Astrocyte of the cerebellum (primary cell): ENCODE data around the gene KIF17.

ENCODE experiments used
- DNase-seq: peaks from one replicate; pipeline ENCODE4 v3.0.0-alpha.2; 2011; ENCODE audit warnings: low read depth
- H3K4me3 ChIP-seq: 2 replicates; pipeline ENCODE4 v1.5.1; 2011; ENCODE audit warnings: mild to moderate bottlenecking, low read depth, low read length, moderate library complexity
- CTCF ChIP-seq: IDR thresholded peaks from 2 replicates; pipeline ENCODE4 v1.5.1; 2012; ENCODE audit warnings: low read length, low read depth, moderate library complexity, mild to moderate bottlenecking; ENCODE audit errors: missing control alignments
- in situ Hi-C: cut with HindIII; loops from 2 replicates; pipeline ENCODE4 v1.10.0; 2017; ENCODE audit warnings: low sequenced_read_pairs

Gene KIF17

GRCh38 chr1:20705203-20705755 is 12.5 kb downstream of the KIF17 start:
- no peak for TF ChIP-seq CTCF
- DNase-seq = no peak
- H3K4me3 ChIP-seq = no peak overlapping the region
- in situ Hi-C loops = no loop called here

- no peak for DNase-seq
- in situ Hi-C loops = no loop called here
- no peak overlapping the region for H3K4me3 ChIP-seq
- no peak for TF ChIP-seq CTCF
Observed at GRCh38 chr1:20704390-20705202, 13.2 kb downstream of the KIF17 start.

DNA sequence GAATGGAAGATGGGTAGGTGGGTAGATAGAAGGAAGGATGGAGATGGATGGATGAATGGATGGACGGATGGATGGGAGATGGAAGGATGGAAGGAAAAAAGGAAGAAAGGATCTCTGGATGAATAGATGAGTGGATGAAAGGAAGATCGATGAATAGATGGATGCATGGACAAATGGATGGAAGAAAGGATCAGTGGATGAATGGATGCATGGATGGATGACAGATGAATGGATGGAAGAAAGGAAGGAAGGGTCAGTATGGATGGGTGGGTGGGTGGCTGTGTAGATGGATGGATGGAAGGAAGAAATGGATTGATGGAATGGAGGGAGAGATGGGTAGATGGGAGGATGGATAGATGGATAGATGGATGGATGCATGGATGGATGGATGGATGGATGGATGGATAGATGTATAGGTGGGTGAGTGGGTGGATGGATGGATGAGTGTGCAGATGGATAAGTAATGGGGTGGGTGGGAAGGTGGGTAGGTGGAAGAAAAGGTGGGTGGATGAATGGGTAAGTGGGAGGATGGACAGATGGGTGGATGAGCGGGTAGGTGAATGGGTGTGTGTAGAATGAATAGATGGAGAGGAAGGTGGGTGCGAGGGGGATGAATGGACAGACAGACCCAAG is 14.6 kb downstream of the KIF17 start:
- in situ Hi-C loops = no loop called here
- H3K4me3 ChIP-seq = no peak overlapping the region
- DNase-seq = no peak
- no peak for TF ChIP-seq CTCF

GRCh38 chr1:20702416-20702815 is 15.4 kb downstream of the KIF17 start:
- DNase-seq = no peak
- H3K4me3 ChIP-seq = no peak overlapping the region
- in situ Hi-C loops = no loop called here
- TF ChIP-seq CTCF = peak; percentile 59

DNA sequence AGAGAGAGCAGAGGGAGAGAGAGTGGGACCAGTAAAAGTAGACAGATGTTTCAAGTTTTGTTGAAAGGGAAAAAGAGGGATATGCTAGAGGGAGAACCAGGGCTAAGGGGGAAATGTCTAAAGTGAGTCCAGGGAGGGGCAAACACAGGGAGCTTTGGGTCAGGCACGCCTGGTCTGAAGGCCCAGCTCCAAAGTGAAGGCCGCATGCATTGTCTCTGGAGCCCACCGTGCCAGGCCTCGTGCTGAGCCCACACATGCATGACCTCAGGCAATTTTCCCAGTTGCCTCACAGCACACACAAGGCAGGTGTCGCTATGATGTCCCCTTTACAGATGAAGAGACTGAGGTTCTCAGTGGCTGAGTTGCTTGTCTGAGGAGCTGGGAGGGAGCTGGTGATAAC is 16.0 kb downstream of the KIF17 start:
- H3K4me3 ChIP-seq = no peak overlapping the region
- in situ Hi-C loops = no loop called here
- DNase-seq = no peak
- no peak for TF ChIP-seq CTCF

DNA sequence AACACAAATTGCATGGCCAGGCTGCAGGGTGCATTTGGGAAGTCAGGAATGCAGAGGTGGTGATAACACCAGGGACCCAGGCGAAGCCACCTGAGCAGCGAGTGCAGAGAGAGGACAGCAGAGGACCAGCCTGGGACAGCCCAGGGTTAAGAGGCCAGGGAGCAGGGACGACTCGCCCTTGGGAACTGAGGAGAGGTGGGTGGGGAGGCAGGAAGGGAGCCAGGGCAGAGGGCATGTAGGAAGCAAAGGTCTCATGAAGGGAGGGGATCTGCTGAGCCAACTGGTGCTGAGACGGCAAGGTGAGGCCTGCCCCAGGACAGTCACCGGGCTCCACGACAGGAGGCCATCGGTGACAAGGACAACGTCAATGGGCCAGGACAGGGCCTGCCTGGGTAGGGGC is 16.4 kb downstream of the KIF17 start:
- H3K4me3 ChIP-seq = no peak overlapping the region
- no peak for DNase-seq
- no peak for TF ChIP-seq CTCF
- in situ Hi-C loops = no loop called here
